OCI-LY1 (cell line): ENCODE data around the gene RPS6KA2.

ENCODE experiments used
- H2AFZ ChIP-seq: fragments of 200-600 bp; sonication (generic), shearing (Covaris generic); 2 replicates; pipeline ENCODE4 v1.6.0; 2014; ENCODE audit warnings: antibody characterized with exemption, mild to moderate bottlenecking, low read length
- H3F3A ChIP-seq: fragments of 200-600 bp; sonication (generic), shearing (Covaris generic); 2 replicates; pipeline ENCODE4 v1.6.0; 2014; ENCODE audit warnings: mild to moderate bottlenecking, antibody characterized with exemption, low read length, moderate library complexity; ENCODE audit not compliant: insufficient read depth
- H3K27ac ChIP-seq: fragments of 200-600 bp; sonication (generic); 2 replicates; pipeline ENCODE4 v1.5.1; 2014; ENCODE audit warnings: low read length, mixed run types, mild to moderate bottlenecking, low read depth; ENCODE audit not compliant: poor library complexity, severe bottlenecking
- H3K27me3 ChIP-seq: fragments of 200-600 bp; sonication (generic); 2 replicates; pipeline ENCODE4 v1.6.0; 2014; ENCODE audit warnings: antibody characterized with exemption, mild to moderate bottlenecking, low read length, moderate library complexity; ENCODE audit not compliant: insufficient read depth
- H3K36me3 ChIP-seq: fragments of 200-600 bp; sonication (generic); 2 replicates; pipeline ENCODE4 v1.6.1; 2014; ENCODE audit warnings: mild to moderate bottlenecking, antibody characterized with exemption, low read length, moderate library complexity, mixed read lengths; ENCODE audit not compliant: insufficient read depth
- H3K4me1 ChIP-seq: fragments of 200-600 bp; sonication (generic); 2 replicates; pipeline ENCODE4 v1.5.1; 2014; ENCODE audit warnings: mild to moderate bottlenecking, low read length, moderate library complexity; ENCODE audit not compliant: insufficient read depth, severe bottlenecking
- H3K4me2 ChIP-seq: fragments of 200-600 bp; sonication (generic), shearing (Covaris generic); 2 replicates; pipeline ENCODE4 v1.6.1; 2014; ENCODE audit warnings: low read length
- H3K4me3 ChIP-seq: fragments of 200-600 bp; sonication (generic); 2 replicates; pipeline ENCODE4 v1.5.1; 2014; ENCODE audit warnings: low read length, low read depth, mild to moderate bottlenecking, mixed read lengths; ENCODE audit not compliant: poor library complexity, severe bottlenecking
- H3K79me2 ChIP-seq: fragments of 200-600 bp; shearing (Covaris generic); 2 replicates; pipeline ENCODE4 v1.6.1; 2016; ENCODE audit warnings: mixed run types, low read length, mixed read lengths; ENCODE audit not compliant: insufficient read depth
- H3K9ac ChIP-seq: fragments of 200-600 bp; sonication (generic), shearing (Covaris generic); 2 replicates; pipeline ENCODE4 v1.6.1; 2014; ENCODE audit warnings: mild to moderate bottlenecking, low read length, mixed read lengths
- H3K9me2 ChIP-seq: fragments of 200-600 bp; sonication (generic), shearing (Covaris generic); 2 replicates; pipeline ENCODE4 v1.6.1; 2014; ENCODE audit warnings: low read depth, mild to moderate bottlenecking, low read length, mixed read lengths
- H3K9me3 ChIP-seq: fragments of 200-600 bp; shearing (Covaris generic); 2 replicates; pipeline ENCODE4 v1.6.1; 2014; ENCODE audit warnings: low read length, mixed read lengths
- H4K20me1 ChIP-seq: fragments of 200-600 bp; sonication (generic), shearing (Covaris generic); 2 replicates; pipeline ENCODE4 v1.6.0; 2016; ENCODE audit warnings: mild to moderate bottlenecking, low read length; ENCODE audit not compliant: insufficient read depth
- CTCF ChIP-seq: fragments of 200-600 bp; sonication (generic), shearing (Covaris generic); IDR thresholded peaks from 2 replicates; pipeline ENCODE4 v1.5.1; 2017; ENCODE audit warnings: mild to moderate bottlenecking, antibody characterized with exemption, low read length, moderate library complexity, mixed read lengths
- EZH2 ChIP-seq: fragments of 200-600 bp; sonication (generic), shearing (Covaris generic); IDR thresholded peaks from 2 replicates; pipeline ENCODE4 v1.8.0; 2017; ENCODE audit warnings: borderline replicate concordance, mixed run types, mild to moderate bottlenecking, antibody characterized with exemption, low read length, moderate library complexity, mixed read lengths

Gene RPS6KA2

GRCh38 chr6:166618866-166619761 lies 7.9 kb downstream of the RPS6KA2 start:
- no peaks in the 10 kb centered on the region for H3K79me2 ChIP-seq
- no peaks in the 10 kb centered on the region for H3F3A ChIP-seq
- H3K9me2 ChIP-seq = no peaks in the 10 kb centered on the region
- no peak overlapping the region for H3K4me3 ChIP-seq
- TF ChIP-seq CTCF (no peak), EZH2 (no peak)
- no peaks in the 10 kb centered on the region for H3K27me3 ChIP-seq
- H3K27ac ChIP-seq = no peak overlapping the region
- no peak overlapping the region for H2AFZ ChIP-seq
- H3K9me3 ChIP-seq = no peaks in the 10 kb centered on the region
- no peaks in the 10 kb centered on the region for H3K36me3 ChIP-seq
- no peaks in the 10 kb centered on the region for H4K20me1 ChIP-seq
- H3K9ac ChIP-seq = no peak overlapping the region
- no peak overlapping the region for H3K4me2 ChIP-seq
- no peaks in the 10 kb centered on the region for H3K4me1 ChIP-seq

GRCh38 chr6:166618251-166618650 lies 8.8 kb downstream of the RPS6KA2 start:
- H3F3A ChIP-seq = no peaks in the 10 kb centered on the region
- H3K27me3 ChIP-seq = no peaks in the 10 kb centered on the region
- no peak overlapping the region for H3K4me3 ChIP-seq
- no peaks in the 10 kb centered on the region for H4K20me1 ChIP-seq
- H3K9ac ChIP-seq = no peak overlapping the region
- no peak overlapping the region for H3K27ac ChIP-seq
- no peaks in the 10 kb centered on the region for H3K9me3 ChIP-seq
- no peaks in the 10 kb centered on the region for H3K36me3 ChIP-seq
- H3K4me1 ChIP-seq = no peaks in the 10 kb centered on the region
- H2AFZ ChIP-seq = no peak overlapping the region
- no peaks in the 10 kb centered on the region for H3K79me2 ChIP-seq
- no peak overlapping the region for H3K4me2 ChIP-seq
- H3K9me2 ChIP-seq = no peaks in the 10 kb centered on the region
- TF ChIP-seq EZH2 (no peak), CTCF (no peak)

GRCh38 chr6:166617359-166617758 lies 9.7 kb downstream of the RPS6KA2 start:
- no peak overlapping the region for H2AFZ ChIP-seq
- H4K20me1 ChIP-seq = no peaks in the 10 kb centered on the region
- no peaks in the 10 kb centered on the region for H3K9me2 ChIP-seq

More at GRCh38 chr6:166617359-166617758, 9.7 kb downstream of the RPS6KA2 start:
- Histone ChIP-seq H3K27ac (no peak overlapping the region), H3K4me1 (no peaks in the 10 kb centered on the region), H3K36me3 (no peaks in the 10 kb centered on the region), H3K9ac (no peak overlapping the region), H3F3A (no peaks in the 10 kb centered on the region), H3K27me3 (no peaks in the 10 kb centered on the region), H3K79me2 (no peaks in the 10 kb centered on the region), H3K9me3 (no peaks in the 10 kb centered on the region), H3K4me3 (no peak overlapping the region), H3K4me2 (no peak overlapping the region)
- TF ChIP-seq CTCF = no peak
- TF ChIP-seq EZH2 = no peak
